OCI-LY1 (cell line): Measurements from ENCODE around the gene GFOD2.

Source experiments
- H2AFZ ChIP-seq: fragments of 200-600 bp; sonication (generic), shearing (Covaris generic); 2 replicates; pipeline ENCODE4 v1.6.0; 2014; ENCODE audit warnings: antibody characterized with exemption, mild to moderate bottlenecking, low read length
- H3F3A ChIP-seq: fragments of 200-600 bp; sonication (generic), shearing (Covaris generic); 2 replicates; pipeline ENCODE4 v1.6.0; 2014; ENCODE audit warnings: mild to moderate bottlenecking, antibody characterized with exemption, low read length, moderate library complexity; ENCODE audit not compliant: insufficient read depth
- H3K27ac ChIP-seq: fragments of 200-600 bp; sonication (generic); 2 replicates; pipeline ENCODE4 v1.5.1; 2014; ENCODE audit warnings: low read length, mixed run types, mild to moderate bottlenecking, low read depth; ENCODE audit not compliant: poor library complexity, severe bottlenecking
- H3K27me3 ChIP-seq: fragments of 200-600 bp; sonication (generic); 2 replicates; pipeline ENCODE4 v1.6.0; 2014; ENCODE audit warnings: antibody characterized with exemption, mild to moderate bottlenecking, low read length, moderate library complexity; ENCODE audit not compliant: insufficient read depth
- H3K36me3 ChIP-seq: fragments of 200-600 bp; sonication (generic); 2 replicates; pipeline ENCODE4 v1.6.1; 2014; ENCODE audit warnings: mild to moderate bottlenecking, antibody characterized with exemption, low read length, moderate library complexity, mixed read lengths; ENCODE audit not compliant: insufficient read depth
- H3K4me1 ChIP-seq: fragments of 200-600 bp; sonication (generic); 2 replicates; pipeline ENCODE4 v1.5.1; 2014; ENCODE audit warnings: mild to moderate bottlenecking, low read length, moderate library complexity; ENCODE audit not compliant: insufficient read depth, severe bottlenecking
- H3K4me2 ChIP-seq: fragments of 200-600 bp; sonication (generic), shearing (Covaris generic); 2 replicates; pipeline ENCODE4 v1.6.1; 2014; ENCODE audit warnings: low read length
- H3K4me3 ChIP-seq: fragments of 200-600 bp; sonication (generic); 2 replicates; pipeline ENCODE4 v1.5.1; 2014; ENCODE audit warnings: low read length, low read depth, mild to moderate bottlenecking, mixed read lengths; ENCODE audit not compliant: poor library complexity, severe bottlenecking
- H3K79me2 ChIP-seq: fragments of 200-600 bp; shearing (Covaris generic); 2 replicates; pipeline ENCODE4 v1.6.1; 2016; ENCODE audit warnings: mixed run types, low read length, mixed read lengths; ENCODE audit not compliant: insufficient read depth
- H3K9ac ChIP-seq: fragments of 200-600 bp; sonication (generic), shearing (Covaris generic); 2 replicates; pipeline ENCODE4 v1.6.1; 2014; ENCODE audit warnings: mild to moderate bottlenecking, low read length, mixed read lengths
- H3K9me2 ChIP-seq: fragments of 200-600 bp; sonication (generic), shearing (Covaris generic); 2 replicates; pipeline ENCODE4 v1.6.1; 2014; ENCODE audit warnings: low read depth, mild to moderate bottlenecking, low read length, mixed read lengths
- H3K9me3 ChIP-seq: fragments of 200-600 bp; shearing (Covaris generic); 2 replicates; pipeline ENCODE4 v1.6.1; 2014; ENCODE audit warnings: low read length, mixed read lengths
- H4K20me1 ChIP-seq: fragments of 200-600 bp; sonication (generic), shearing (Covaris generic); 2 replicates; pipeline ENCODE4 v1.6.0; 2016; ENCODE audit warnings: mild to moderate bottlenecking, low read length; ENCODE audit not compliant: insufficient read depth
- EZH2 ChIP-seq: fragments of 200-600 bp; sonication (generic), shearing (Covaris generic); IDR thresholded peaks from 2 replicates; pipeline ENCODE4 v1.8.0; 2017; ENCODE audit warnings: borderline replicate concordance, mixed run types, mild to moderate bottlenecking, antibody characterized with exemption, low read length, moderate library complexity, mixed read lengths
- TF ChIP-seq, protein P1 (sequence below): fragments of 200-600 bp; sonication (generic), shearing (Covaris generic); IDR thresholded peaks from 2 replicates; pipeline ENCODE4 v1.5.1; 2017; ENCODE audit warnings: mild to moderate bottlenecking, antibody characterized with exemption, low read length, moderate library complexity, mixed read lengths

Gene GFOD2

GRCh38 chr16:67729636-67730248 lies 10.6 kb upstream of the GFOD2 start:
- no peak overlapping the region for H3K9ac ChIP-seq
- H4K20me1 ChIP-seq = no peaks in the 10 kb centered on the region
- no peak overlapping the region for H3K27ac ChIP-seq
- no peak overlapping the region for H3K4me2 ChIP-seq
- no peaks in the 10 kb centered on the region for H3K4me1 ChIP-seq
- no peaks in the 10 kb centered on the region for H3F3A ChIP-seq
- H3K9me3 ChIP-seq = no peaks in the 10 kb centered on the region
- H3K79me2 ChIP-seq = no peaks in the 10 kb centered on the region
- no peaks in the 10 kb centered on the region for H3K9me2 ChIP-seq
- H3K36me3 ChIP-seq = peaks cover 46% of the 10 kb centered on the region
- H2AFZ ChIP-seq = no peak overlapping the region
- no peak for TF ChIP-seq EZH2
- TF ChIP-seq, protein P1, sequence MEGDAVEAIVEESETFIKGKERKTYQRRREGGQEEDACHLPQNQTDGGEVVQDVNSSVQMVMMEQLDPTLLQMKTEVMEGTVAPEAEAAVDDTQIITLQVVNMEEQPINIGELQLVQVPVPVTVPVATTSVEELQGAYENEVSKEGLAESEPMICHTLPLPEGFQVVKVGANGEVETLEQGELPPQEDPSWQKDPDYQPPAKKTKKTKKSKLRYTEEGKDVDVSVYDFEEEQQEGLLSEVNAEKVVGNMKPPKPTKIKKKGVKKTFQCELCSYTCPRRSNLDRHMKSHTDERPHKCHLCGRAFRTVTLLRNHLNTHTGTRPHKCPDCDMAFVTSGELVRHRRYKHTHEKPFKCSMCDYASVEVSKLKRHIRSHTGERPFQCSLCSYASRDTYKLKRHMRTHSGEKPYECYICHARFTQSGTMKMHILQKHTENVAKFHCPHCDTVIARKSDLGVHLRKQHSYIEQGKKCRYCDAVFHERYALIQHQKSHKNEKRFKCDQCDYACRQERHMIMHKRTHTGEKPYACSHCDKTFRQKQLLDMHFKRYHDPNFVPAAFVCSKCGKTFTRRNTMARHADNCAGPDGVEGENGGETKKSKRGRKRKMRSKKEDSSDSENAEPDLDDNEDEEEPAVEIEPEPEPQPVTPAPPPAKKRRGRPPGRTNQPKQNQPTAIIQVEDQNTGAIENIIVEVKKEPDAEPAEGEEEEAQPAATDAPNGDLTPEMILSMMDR = no peak
- no peaks in the 10 kb centered on the region for H3K27me3 ChIP-seq
- no peak overlapping the region for H3K4me3 ChIP-seq

GRCh38 chr16:67727521-67728485 lies 8.7 kb upstream of the GFOD2 start:
- H3K36me3 ChIP-seq = peaks cover 46% of the 10 kb centered on the region
- no peaks in the 10 kb centered on the region for H3F3A ChIP-seq
- H3K9ac ChIP-seq = no peak overlapping the region
- no peaks in the 10 kb centered on the region for H3K9me2 ChIP-seq
- H3K9me3 ChIP-seq = no peaks in the 10 kb centered on the region
- H3K27ac ChIP-seq = no peak overlapping the region
- H3K79me2 ChIP-seq = no peaks in the 10 kb centered on the region
- no peak overlapping the region for H3K4me2 ChIP-seq
- no peaks in the 10 kb centered on the region for H4K20me1 ChIP-seq
- H3K27me3 ChIP-seq = no peaks in the 10 kb centered on the region
- no peaks in the 10 kb centered on the region for H3K4me1 ChIP-seq
- no peak overlapping the region for H2AFZ ChIP-seq
- TF ChIP-seq EZH2 = no peak
- TF ChIP-seq, protein P1 = no peak
- no peak overlapping the region for H3K4me3 ChIP-seq

DNA sequence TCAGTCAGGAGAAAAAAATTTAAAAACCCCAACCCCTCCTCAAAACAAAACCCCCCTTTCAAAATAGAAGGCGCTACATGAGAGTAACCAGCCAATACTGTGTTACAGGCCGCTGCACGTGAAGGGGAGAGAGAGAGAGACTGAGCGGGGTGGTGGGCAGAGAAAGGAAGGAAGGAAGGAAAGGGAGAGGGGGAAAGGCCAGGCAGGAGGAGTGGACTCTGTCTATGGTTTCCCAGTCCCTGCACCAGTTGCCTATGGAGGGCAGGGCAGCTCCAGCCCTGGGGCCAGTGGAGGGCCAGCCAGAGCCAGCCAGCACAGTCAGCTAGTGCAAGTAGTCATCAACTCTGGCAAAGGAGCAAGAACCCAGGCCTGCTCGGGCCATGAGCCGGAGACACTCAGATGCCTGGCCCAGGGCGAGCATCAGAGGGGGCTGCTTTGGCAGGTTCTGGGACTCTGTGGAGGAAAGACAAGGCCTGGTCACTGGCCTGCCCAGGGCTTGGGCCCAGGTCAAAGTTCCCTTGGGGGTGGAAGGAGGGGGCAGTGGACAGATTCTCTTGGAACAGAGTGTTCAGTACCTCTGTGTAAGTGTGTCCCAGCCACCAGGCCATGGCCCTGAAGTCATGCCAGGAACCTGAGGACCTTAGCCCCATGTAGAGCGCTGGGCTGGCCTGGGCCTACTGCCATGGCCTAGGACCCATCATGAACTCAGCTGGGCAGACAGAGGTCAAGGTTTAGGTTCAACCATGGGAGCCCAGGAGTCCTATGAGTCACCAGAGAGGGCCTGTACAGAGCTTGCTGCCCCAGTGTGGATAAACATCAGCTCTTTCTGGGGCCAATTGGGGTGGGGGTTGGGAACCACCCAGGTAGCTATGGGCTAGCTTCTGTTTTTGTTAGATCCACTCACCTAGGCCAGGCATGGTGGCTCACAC lies 7.3 kb upstream of the GFOD2 start:
- Histone ChIP-seq H3K79me2 (no peaks in the 10 kb centered on the region), H3K27ac (no peak overlapping the region), H4K20me1 (no peaks in the 10 kb centered on the region), H3K4me1 (no peaks in the 10 kb centered on the region), H3K4me2 (no peak overlapping the region), H3K27me3 (no peaks in the 10 kb centered on the region), H3K9me3 (no peaks in the 10 kb centered on the region), H2AFZ (no peak overlapping the region), H3K9me2 (no peaks in the 10 kb centered on the region), H3K9ac (no peak overlapping the region), H3K4me3 (no peak overlapping the region), H3F3A (no peaks in the 10 kb centered on the region), H3K36me3 (peaks cover 46% of the 10 kb centered on the region)
- TF ChIP-seq EZH2 = no peak
